Skeletal muscle satellite cell (primary cell): ENCODE measurements around the gene MOB3A. TPM values are rescaled to one million over a fixed set of nuclear protein-coding genes. Genes with fewer than 3 reads are reported as not detected.

Experiments
- H3K27me3 ChIP-seq: 2 replicates; pipeline ENCODE4 v1.7.0; 2013; ENCODE audit warnings: low read length; ENCODE audit not compliant: control insufficient read depth, insufficient read depth
- H3K36me3 ChIP-seq: 2 replicates; pipeline ENCODE4 v1.7.0; 2013; ENCODE audit warnings: mild to moderate bottlenecking, control low read depth, low read length; ENCODE audit not compliant: insufficient read depth
- H3K4me1 ChIP-seq: 2 replicates; pipeline ENCODE4 v1.7.0; 2013; ENCODE audit warnings: low read length; ENCODE audit not compliant: control insufficient read depth, insufficient read depth
- H3K4me2 ChIP-seq: 2 replicates; pipeline ENCODE4 v1.7.0; 2013; ENCODE audit warnings: mild to moderate bottlenecking, low read length
- H3K4me3 ChIP-seq: 2 replicates; pipeline ENCODE4 v1.7.0; 2013; ENCODE audit warnings: low read length
- H3K9ac ChIP-seq: 2 replicates; pipeline ENCODE4 v1.7.0; 2013; ENCODE audit warnings: mild to moderate bottlenecking, low read depth, low read length, moderate library complexity
- H3K9me3 ChIP-seq: replicated peaks from 2 replicates; pipeline ENCODE4 v1.7.0; 2013; ENCODE audit warnings: mild to moderate bottlenecking, control low read depth, low read length
- total RNA-seq: library from RNA; depleted of rRNA; stranded (reverse); fragments of >200 nt; gene quantifications from 2 replicates; pipeline ENCODE4 v1.2.3, GENCODE V29; 2012; rRNA removed

MOB3A gene
- 56.0 and 59.8 TPM in 2 replicates for total RNA-seq

GRCh38 chr19:2096034-2096479 is at the start of gene MOB3A:
Gene MOB3A, minus strand, starts transcription at chr19:2096326. Its CDS starts 17,766 bp downstream, at chr19:2078560.
- H3K27me3 ChIP-seq: no peaks in the 10 kb centered on the region
- peak within 1 kb of the TSS; percentile 96 for H3K4me2 ChIP-seq
- peak within 1 kb of the TSS; percentile 89 for H3K4me3 ChIP-seq
- H3K9me3 ChIP-seq: no peaks in the 10 kb centered on the region
- peaks cover 28% of the 10 kb centered on the region for H3K36me3 ChIP-seq
- peaks cover 20% of the 10 kb centered on the region for H3K4me1 ChIP-seq
- H3K9ac ChIP-seq: peak within 1 kb of the TSS; percentile 88

GRCh38 chr19:2145831-2146241 is 49.7 kb upstream of the MOB3A start:
- H3K9ac ChIP-seq: no peak overlapping the region
- no peak overlapping the region for H3K4me3 ChIP-seq
- H3K4me1 ChIP-seq: peaks cover 29% of the 10 kb centered on the region
- no peaks in the 10 kb centered on the region for H3K9me3 ChIP-seq
- no peak overlapping the region for H3K4me2 ChIP-seq
- H3K36me3 ChIP-seq: peaks cover 22% of the 10 kb centered on the region
- no peaks in the 10 kb centered on the region for H3K27me3 ChIP-seq

- H3K4me2 ChIP-seq: no peak overlapping the region
- no peak overlapping the region for H3K4me3 ChIP-seq
- H3K9me3 ChIP-seq: no peaks in the 10 kb centered on the region
- H3K27me3 ChIP-seq: no peaks in the 10 kb centered on the region
- peaks cover 26% of the 10 kb centered on the region for H3K4me1 ChIP-seq
- peaks cover 20% of the 10 kb centered on the region for H3K36me3 ChIP-seq
- no peak overlapping the region for H3K9ac ChIP-seq
These were observed 48.1 kb upstream of the MOB3A start for GRCh38 chr19:2144190-2144589.

GRCh38 chr19:2142173-2142829 is 46.2 kb upstream of the MOB3A start:
- H3K9me3 ChIP-seq: no peaks in the 10 kb centered on the region
- no peak overlapping the region for H3K4me2 ChIP-seq
- H3K4me3 ChIP-seq: no peak overlapping the region
- no peaks in the 10 kb centered on the region for H3K27me3 ChIP-seq
- no peak overlapping the region for H3K9ac ChIP-seq
- peaks cover 14% of the 10 kb centered on the region for H3K4me1 ChIP-seq
- H3K36me3 ChIP-seq: peaks cover 29% of the 10 kb centered on the region

GRCh38 chr19:2140138-2140569 is 44.0 kb upstream of the MOB3A start:
- no peak overlapping the region for H3K4me2 ChIP-seq
- H3K4me1 ChIP-seq: peaks cover 7% of the 10 kb centered on the region
- H3K9ac ChIP-seq: no peak overlapping the region
- peaks cover 34% of the 10 kb centered on the region for H3K36me3 ChIP-seq
- H3K27me3 ChIP-seq: no peaks in the 10 kb centered on the region
- H3K4me3 ChIP-seq: no peak overlapping the region
- no peaks in the 10 kb centered on the region for H3K9me3 ChIP-seq

- no peaks in the 10 kb centered on the region for H3K9me3 ChIP-seq
- peaks cover 7% of the 10 kb centered on the region for H3K4me1 ChIP-seq
- H3K36me3 ChIP-seq: peaks cover 31% of the 10 kb centered on the region
- no peak overlapping the region for H3K9ac ChIP-seq
- no peaks in the 10 kb centered on the region for H3K27me3 ChIP-seq
- no peak overlapping the region for H3K4me3 ChIP-seq
- no peak overlapping the region for H3K4me2 ChIP-seq
These were observed 43.4 kb upstream of the MOB3A start for GRCh38 chr19:2139385-2140137.

GRCh38 chr19:2138061-2138728 is 42.1 kb upstream of the MOB3A start:
- no peaks in the 10 kb centered on the region for H3K27me3 ChIP-seq
- H3K9me3 ChIP-seq: no peaks in the 10 kb centered on the region
- H3K4me2 ChIP-seq: no peak overlapping the region
- peaks cover 32% of the 10 kb centered on the region for H3K36me3 ChIP-seq
- peaks cover 7% of the 10 kb centered on the region for H3K4me1 ChIP-seq
- H3K9ac ChIP-seq: no peak overlapping the region
- no peak overlapping the region for H3K4me3 ChIP-seq

GRCh38 chr19:2136796-2137195 is 40.7 kb upstream of the MOB3A start:
- Histone ChIP-seq H3K4me2 (no peak overlapping the region), H3K27me3 (no peaks in the 10 kb centered on the region), H3K4me3 (no peak overlapping the region), H3K9ac (no peak overlapping the region), H3K9me3 (no peaks in the 10 kb centered on the region), H3K36me3 (peaks cover 46% of the 10 kb centered on the region), H3K4me1 (peaks cover 7% of the 10 kb centered on the region)

- H3K9ac ChIP-seq: no peak overlapping the region
- no peaks in the 10 kb centered on the region for H3K9me3 ChIP-seq
- peaks cover 55% of the 10 kb centered on the region for H3K36me3 ChIP-seq
These were observed 39.6 kb upstream of the MOB3A start for GRCh38 chr19:2135474-2136402.

GRCh38 chr19:2132731-2133490 is 36.8 kb upstream of the MOB3A start:
- H3K36me3 ChIP-seq: peaks cover 60% of the 10 kb centered on the region

More at GRCh38 chr19:2135474-2136402, 39.6 kb upstream of the MOB3A start:
- Histone ChIP-seq H3K4me2 (no peak overlapping the region), H3K27me3 (no peaks in the 10 kb centered on the region), H3K4me1 (peaks cover 7% of the 10 kb centered on the region), H3K4me3 (no peak overlapping the region)

More at GRCh38 chr19:2132731-2133490, 36.8 kb upstream of the MOB3A start:
- H3K4me3 ChIP-seq: no peak overlapping the region
- no peak overlapping the region for H3K9ac ChIP-seq
- no peaks in the 10 kb centered on the region for H3K9me3 ChIP-seq
- H3K27me3 ChIP-seq: no peaks in the 10 kb centered on the region
- no peaks in the 10 kb centered on the region for H3K4me1 ChIP-seq
- no peak overlapping the region for H3K4me2 ChIP-seq
